ENCODE measurements around the gene CCDC134.
A peak's percentile ranks its signal among the peaks of the same experiment; 100 is the strongest.
"Not testable (repeated sequence)": the region's sequence is repeated elsewhere in the genome, so short reads cannot be mapped to it uniquely, and the experiment has no call there.

CCDC134 gene

DNA sequence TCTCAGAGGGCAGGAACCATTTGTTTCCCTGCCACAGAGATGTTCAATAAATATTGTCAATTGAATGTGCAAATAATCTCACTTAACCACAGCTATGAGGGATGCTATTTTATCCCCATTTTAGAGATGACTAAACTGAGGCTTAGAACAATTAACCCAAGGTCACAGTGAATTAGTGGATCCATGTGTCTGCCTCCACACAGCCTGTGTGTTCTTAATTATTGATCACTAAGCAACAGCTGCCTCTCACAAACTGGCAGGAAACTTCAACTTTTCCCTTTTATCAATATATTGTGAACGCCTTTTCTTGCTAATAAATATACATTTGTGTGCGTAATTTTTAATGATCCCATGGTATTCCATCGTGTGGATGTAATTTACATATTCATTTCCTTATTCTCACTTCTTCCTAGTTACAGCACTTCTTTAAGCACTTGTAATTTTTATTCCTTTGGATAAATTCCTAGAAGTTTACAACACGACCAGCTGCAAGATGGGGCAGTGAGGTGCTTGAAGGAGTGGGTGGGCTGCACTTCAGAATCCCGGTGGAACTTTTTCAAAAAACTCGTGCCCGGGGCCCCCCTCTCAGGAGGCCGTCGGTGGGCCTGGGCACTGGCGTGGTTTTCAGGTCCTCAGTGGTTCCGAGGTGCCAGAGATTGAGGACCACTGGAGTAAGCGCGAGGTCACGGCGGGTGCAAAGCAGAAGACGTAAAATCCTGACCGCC is 31.5 kb downstream of the CCDC134 start:
- TF ChIP-seq, protein P1, sequence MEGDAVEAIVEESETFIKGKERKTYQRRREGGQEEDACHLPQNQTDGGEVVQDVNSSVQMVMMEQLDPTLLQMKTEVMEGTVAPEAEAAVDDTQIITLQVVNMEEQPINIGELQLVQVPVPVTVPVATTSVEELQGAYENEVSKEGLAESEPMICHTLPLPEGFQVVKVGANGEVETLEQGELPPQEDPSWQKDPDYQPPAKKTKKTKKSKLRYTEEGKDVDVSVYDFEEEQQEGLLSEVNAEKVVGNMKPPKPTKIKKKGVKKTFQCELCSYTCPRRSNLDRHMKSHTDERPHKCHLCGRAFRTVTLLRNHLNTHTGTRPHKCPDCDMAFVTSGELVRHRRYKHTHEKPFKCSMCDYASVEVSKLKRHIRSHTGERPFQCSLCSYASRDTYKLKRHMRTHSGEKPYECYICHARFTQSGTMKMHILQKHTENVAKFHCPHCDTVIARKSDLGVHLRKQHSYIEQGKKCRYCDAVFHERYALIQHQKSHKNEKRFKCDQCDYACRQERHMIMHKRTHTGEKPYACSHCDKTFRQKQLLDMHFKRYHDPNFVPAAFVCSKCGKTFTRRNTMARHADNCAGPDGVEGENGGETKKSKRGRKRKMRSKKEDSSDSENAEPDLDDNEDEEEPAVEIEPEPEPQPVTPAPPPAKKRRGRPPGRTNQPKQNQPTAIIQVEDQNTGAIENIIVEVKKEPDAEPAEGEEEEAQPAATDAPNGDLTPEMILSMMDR (IDR thresholded peaks at IDR 0.05; ENCODE audit: low read depth, low read length, missing control alignments): no peak
- in situ Hi-C loops (cut with HindIII; ENCODE audit: low sequenced_read_pairs): loop anchor here (10.0 kb wide), 1 partner anchor 103 kb away; no protein-coding TSS in a partner anchor
- DNase-seq (ENCODE audit: low read depth): no peak

DNA sequence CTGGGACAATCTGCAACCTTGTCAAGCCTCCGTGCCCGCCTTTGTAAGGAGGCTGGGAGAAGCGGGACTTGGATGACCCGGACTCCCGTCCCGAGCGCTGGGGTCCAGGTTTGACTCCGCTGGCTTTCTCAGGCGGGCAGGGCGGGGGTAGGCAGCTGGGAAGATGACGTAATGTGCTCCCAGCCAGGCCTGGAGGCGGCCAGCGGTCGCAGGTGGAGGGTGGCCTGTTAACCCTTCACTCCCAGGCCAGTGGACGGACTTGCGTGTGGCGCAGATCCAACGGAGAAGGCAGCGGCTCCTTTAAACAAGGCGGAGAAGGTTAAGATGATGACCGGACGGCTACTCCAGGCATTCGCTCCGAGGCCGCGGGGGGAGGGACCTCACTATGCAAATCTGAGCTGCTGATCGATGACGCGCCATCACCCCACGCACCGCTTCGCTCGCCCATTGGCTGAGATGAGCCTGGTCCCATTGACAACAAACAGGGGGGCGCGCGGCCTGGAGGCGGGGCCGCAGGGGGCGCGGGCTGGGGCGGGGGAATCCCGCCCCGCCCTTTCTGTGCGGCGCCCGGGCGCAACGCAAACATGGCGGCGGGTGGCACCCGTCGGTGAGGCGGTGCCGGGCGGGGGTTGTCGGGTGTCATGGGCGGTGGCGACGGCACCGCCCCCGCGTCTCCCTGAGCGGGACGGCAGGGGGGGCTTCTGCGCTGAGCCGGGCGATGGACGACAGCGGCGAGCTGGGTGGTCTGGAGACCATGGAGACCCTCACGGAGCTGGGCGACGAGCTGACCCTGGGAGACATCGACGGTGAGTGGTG is 32.3 kb downstream of the CCDC134 start, which contains the start of gene SREBF2:
Gene SREBF2, plus strand, starts transcription at position 553 of the 816 bp plus-strand sequence. Its CDS starts 166 bp downstream, at position 719.
- in situ Hi-C loops (cut with HindIII; ENCODE audit: low sequenced_read_pairs): loop anchor here (10.0 kb wide), 1 partner anchor 102 kb away; no protein-coding TSS in a partner anchor
- DNase-seq (ENCODE audit: low read depth): peak; percentile 99
- peak within 1 kb of the TSS; percentile 75 for H3K4me3 ChIP-seq (ENCODE audit: low read depth, low read length)
- TF ChIP-seq, protein P1 (IDR thresholded peaks at IDR 0.05; ENCODE audit: low read depth, low read length, missing control alignments): no peak

More for the DNA sequence above, 31.5 kb downstream of the CCDC134 start:
- H3K4me3 ChIP-seq (ENCODE audit: low read depth, low read length): peak overlapping the region; percentile 75

DNA sequence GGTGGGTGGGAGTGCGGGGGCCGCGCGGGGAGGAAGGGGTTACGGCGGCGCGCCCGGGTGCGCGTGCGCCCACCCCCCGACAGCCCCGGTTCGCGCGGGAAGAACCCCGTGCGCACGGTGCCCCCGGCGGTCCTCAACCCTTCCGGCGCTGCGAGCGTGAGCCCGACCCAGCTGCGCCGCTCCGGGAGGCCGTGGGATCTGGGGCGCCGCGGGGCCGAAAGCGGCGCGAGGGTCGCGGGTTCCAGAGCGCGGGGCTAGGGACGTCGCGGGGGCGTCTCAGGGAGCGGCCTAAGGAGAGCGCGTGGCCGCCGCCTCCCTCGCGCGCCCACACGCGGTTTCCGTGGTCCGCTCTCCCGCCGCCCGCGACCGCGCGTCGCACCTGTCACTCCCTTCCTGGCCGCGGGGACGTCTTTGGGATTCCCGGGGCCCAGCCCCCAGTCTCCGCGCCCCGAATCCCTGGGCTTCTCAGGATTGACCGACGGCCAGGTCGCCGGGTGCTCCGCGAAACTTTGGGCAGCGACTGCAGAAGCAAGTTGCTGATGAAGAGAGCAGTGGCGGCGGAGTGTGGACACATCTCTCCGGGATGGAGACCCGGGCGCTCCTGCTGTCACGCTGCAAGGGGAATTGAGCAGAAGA is 33.0 kb downstream of the CCDC134 start:
- TF ChIP-seq, protein P1 (IDR thresholded peaks at IDR 0.05; ENCODE audit: low read depth, low read length, missing control alignments): no peak
- no peak for DNase-seq (ENCODE audit: low read depth)
- peak overlapping the region; percentile 75 for H3K4me3 ChIP-seq (ENCODE audit: low read depth, low read length)
- in situ Hi-C loops (cut with HindIII; ENCODE audit: low sequenced_read_pairs): loop anchor here (10.0 kb wide), 1 partner anchor 101 kb away; no protein-coding TSS in a partner anchor

DNA sequence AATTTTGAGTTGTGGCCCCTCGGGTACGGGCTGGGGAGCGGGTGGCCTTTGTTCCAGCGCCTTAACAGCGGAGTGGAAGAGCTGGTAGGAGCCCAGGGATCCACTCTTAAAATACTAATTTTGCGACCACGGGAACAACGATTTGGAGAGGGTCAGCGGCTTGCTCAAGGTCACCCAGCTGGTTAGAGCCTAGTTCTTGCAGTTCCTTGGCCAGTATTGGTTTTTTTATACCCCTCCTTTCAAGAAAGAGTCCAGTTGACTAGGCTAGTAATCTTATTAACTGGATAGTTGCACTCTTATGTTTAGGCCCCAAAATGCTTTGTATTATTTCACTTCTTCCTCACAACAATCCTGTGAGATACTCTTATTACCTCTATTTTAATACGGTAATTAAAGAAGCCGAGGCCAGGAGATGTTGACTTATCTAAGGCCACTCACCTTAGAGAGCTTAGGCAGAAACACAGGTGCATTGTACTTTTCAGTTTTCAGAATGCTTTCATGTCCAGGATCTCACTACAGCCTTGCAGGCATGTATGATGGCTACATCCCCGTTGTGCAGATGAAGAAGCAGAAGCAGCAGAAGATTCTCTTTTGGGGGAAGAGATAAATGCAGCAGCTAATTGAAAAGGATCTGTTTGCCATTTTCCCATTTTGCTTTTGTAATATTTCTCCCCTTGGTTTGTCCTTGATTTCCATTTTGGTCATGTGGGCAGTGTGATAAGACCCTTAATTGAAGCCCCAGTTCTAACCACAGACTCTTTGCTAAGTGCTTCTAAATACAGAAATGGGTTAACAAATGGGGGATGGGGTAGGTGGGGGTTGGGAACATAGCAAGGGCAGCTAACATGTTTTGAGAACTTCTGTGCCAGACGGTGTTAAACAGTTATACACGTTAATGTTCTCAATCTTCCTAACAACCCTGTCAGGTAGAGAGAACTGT is 33.8 kb downstream of the CCDC134 start:
- no peak for DNase-seq (ENCODE audit: low read depth)
- TF ChIP-seq, protein P1 (IDR thresholded peaks at IDR 0.05; ENCODE audit: low read depth, low read length, missing control alignments): no peak
- H3K4me3 ChIP-seq (ENCODE audit: low read depth, low read length): peak overlapping the region; percentile 75
- in situ Hi-C loops (cut with HindIII; ENCODE audit: low sequenced_read_pairs): loop anchor here (10.0 kb wide), 1 partner anchor 101 kb away; no protein-coding TSS in a partner anchor

DNA sequence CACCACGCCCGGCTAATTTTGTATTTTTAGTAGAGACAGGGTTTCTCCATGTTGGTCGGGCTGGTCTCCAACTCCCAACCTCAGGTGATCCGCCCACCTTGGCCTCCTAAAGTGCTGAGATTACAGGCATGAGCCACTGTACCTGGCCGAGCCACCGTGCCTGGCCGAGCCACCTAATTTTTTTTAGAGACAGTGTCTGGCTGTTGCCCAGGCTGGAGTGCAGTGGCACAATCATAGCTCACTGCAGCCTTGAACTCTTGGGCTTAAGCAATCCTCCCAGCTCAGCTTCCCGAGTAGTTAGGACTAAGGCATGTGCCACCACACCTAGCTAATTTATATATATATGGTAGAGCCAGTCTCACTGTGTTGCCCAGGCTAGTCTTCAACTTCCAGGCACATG is 35.0 kb downstream of the CCDC134 start:
- DNase-seq (ENCODE audit: low read depth); H3K4me3 ChIP-seq (ENCODE audit: low read depth, low read length): not testable (repeated sequence)
- in situ Hi-C loops (cut with HindIII; ENCODE audit: low sequenced_read_pairs): loop anchor here (10.0 kb wide), 1 partner anchor 99 kb away; no protein-coding TSS in a partner anchor

DNA sequence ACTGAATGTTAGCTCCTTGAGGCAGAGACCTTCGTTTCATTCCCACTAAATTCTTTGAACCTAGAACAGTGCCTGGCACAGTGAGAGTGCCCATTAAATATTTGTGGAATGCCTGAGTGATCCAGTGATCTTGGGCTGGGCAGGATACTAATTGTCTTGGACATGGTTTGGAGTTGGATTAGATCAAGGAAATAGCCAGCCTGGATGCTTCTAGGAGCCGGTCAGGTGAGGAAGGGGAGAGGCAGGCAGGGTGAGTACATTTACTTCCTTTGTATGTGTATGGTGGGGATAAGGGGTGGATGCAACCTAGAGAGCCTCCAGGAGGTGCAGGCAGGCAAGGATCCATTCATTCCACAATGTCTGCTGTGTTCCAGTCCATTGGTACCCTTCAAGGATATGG is 36.1 kb downstream of the CCDC134 start:
- DNase-seq (ENCODE audit: low read depth): no peak
- H3K4me3 ChIP-seq (ENCODE audit: low read depth, low read length): no peak overlapping the region
- TF ChIP-seq, protein P1 (IDR thresholded peaks at IDR 0.05; ENCODE audit: low read depth, low read length, missing control alignments): no peak
- in situ Hi-C loops (cut with HindIII; ENCODE audit: low sequenced_read_pairs): loop anchor here (10.0 kb wide), 1 partner anchor 98 kb away; no protein-coding TSS in a partner anchor

Measured in astrocyte of the cerebellum (primary cell).